GM12891 (cell line): Measurements from ENCODE around the gene TMEM245.

Source experiments
- DNase-seq: peaks from one replicate; pipeline ENCODE4 v3.0.0; 2011; ENCODE audit warnings: low spot score; ENCODE audit not compliant: insufficient read length
- FAIRE-seq: peaks from 2 replicates; lab custom pipeline; 2011; peaks lifted over from hg19 to GRCh38; lab: Jason Lieb, UNC
- PAX5 ChIP-seq: IDR thresholded peaks from 2 replicates; pipeline ENCODE4 v1.6.1; 2011; ENCODE audit warnings: low read length, moderate library complexity, mild to moderate bottlenecking; ENCODE audit not compliant: insufficient read depth, severe bottlenecking
- POLR2A ChIP-seq: IDR thresholded peaks from 2 replicates; pipeline ENCODE4 v1.6.1; 2011; ENCODE audit warnings: low read depth, low read length, control low read depth
- POLR2AphosphoS5 ChIP-seq: IDR thresholded peaks from 2 replicates; pipeline ENCODE4 v1.6.1; 2011; ENCODE audit warnings: low read depth, low read length, control low read depth
- POU2F2 ChIP-seq: IDR thresholded peaks from 2 replicates; pipeline ENCODE4 v1.6.1; 2011; ENCODE audit warnings: low read depth, mild to moderate bottlenecking, control low read depth, low read length, moderate library complexity
- SPI1 ChIP-seq: IDR thresholded peaks from 2 replicates; pipeline ENCODE4 v1.6.1; 2011; ENCODE audit warnings: low read depth, low read length, control low read depth
- TAF1 ChIP-seq: IDR thresholded peaks from 2 replicates; pipeline ENCODE4 v1.6.1; 2011; ENCODE audit warnings: low read depth, low read length, control low read depth

Gene TMEM245

GRCh38 chr9:109047259-109047658, 72.5 kb downstream of the TMEM245 start:
- FAIRE-seq (no peak), DNase-seq (no peak)
- no peak for TF ChIP-seq PAX5

- TF ChIP-seq SPI1 (no peak), POLR2A (no peak), TAF1 (no peak), POLR2AphosphoS5 (no peak), POU2F2 (no peak), PAX5 (no peak)
- DNase-seq, result no peak
- no peak for FAIRE-seq
Observed at GRCh38 chr9:109046346-109046745, 73.4 kb downstream of the TMEM245 start.

GRCh38 chr9:109043578-109043977, 76.2 kb downstream of the TMEM245 start:
- FAIRE-seq, result no peak
- no peak for TF ChIP-seq POLR2A
- TF ChIP-seq TAF1, result no peak
- no peak for TF ChIP-seq POU2F2
- TF ChIP-seq PAX5, result no peak
- no peak for TF ChIP-seq SPI1
- TF ChIP-seq POLR2AphosphoS5, result no peak
- DNase-seq, result no peak

GRCh38 chr9:109040571-109040970, 79.2 kb downstream of the TMEM245 start:
- no peak for DNase-seq
- no peak for TF ChIP-seq TAF1
- no peak for TF ChIP-seq POU2F2
- no peak for TF ChIP-seq POLR2A
- no peak for TF ChIP-seq POLR2AphosphoS5
- TF ChIP-seq SPI1, result no peak
- no peak for TF ChIP-seq PAX5
- FAIRE-seq, result no peak

GRCh38 chr9:109039539-109039938, 80.2 kb downstream of the TMEM245 start:
- no peak for TF ChIP-seq TAF1
- no peak for TF ChIP-seq POLR2A
- TF ChIP-seq POLR2AphosphoS5, result no peak
- no peak for TF ChIP-seq POU2F2
- no peak for TF ChIP-seq SPI1
- TF ChIP-seq PAX5, result no peak
- no peak for FAIRE-seq

GRCh38 chr9:109037946-109038715, 81.6 kb downstream of the TMEM245 start:
- no peak for FAIRE-seq
- no peak for DNase-seq
- TF ChIP-seq POLR2AphosphoS5 (no peak), TAF1 (no peak), POU2F2 (no peak)

More at GRCh38 chr9:109039539-109039938, 80.2 kb downstream of the TMEM245 start:
- DNase-seq, result no peak

GRCh38 chr9:109036744-109037680, 82.7 kb downstream of the TMEM245 start:
- DNase-seq (no peak), FAIRE-seq (no peak)
- no peak for TF ChIP-seq TAF1
- TF ChIP-seq SPI1, result no peak
- no peak for TF ChIP-seq PAX5
- no peak for TF ChIP-seq POLR2A
- TF ChIP-seq POU2F2, result no peak
- no peak for TF ChIP-seq POLR2AphosphoS5

- FAIRE-seq, result no peak
- no peak for DNase-seq
- no peak for TF ChIP-seq TAF1
- TF ChIP-seq POU2F2, result no peak
- no peak for TF ChIP-seq POLR2AphosphoS5
- no peak for TF ChIP-seq SPI1
- TF ChIP-seq POLR2A, result no peak
- no peak for TF ChIP-seq PAX5
Observed at GRCh38 chr9:109035684-109036423, 83.9 kb downstream of the TMEM245 start.
